SH-SY5Y (cell line): ENCODE measurements around the gene FAM229A.

ENCODE experiments used
- GATA2 ChIP-seq: IDR thresholded peaks from 2 replicates; pipeline ENCODE4 v1.6.1; 2011; ENCODE audit warnings: mild to moderate bottlenecking, low read depth, low read length
- GATA3 ChIP-seq: IDR thresholded peaks from 2 replicates; pipeline ENCODE4 v1.6.1; 2011; ENCODE audit warnings: low read depth, mild to moderate bottlenecking, low read length, moderate library complexity

The FAM229A gene

GRCh38 chr1:32362474-32363313 is at the start of gene FAM229A, which contains the start of gene TSSK3:
FAM229A (minus strand) TSS chr1:32362485; CDS start chr1:32362091, 394 bp downstream.
TSSK3 (plus strand) TSS chr1:32362539; CDS start chr1:32362702, 163 bp downstream.
- TF ChIP-seq GATA2 (no peak), GATA3 (no peak)

- TF ChIP-seq GATA3: no peak
- no peak for TF ChIP-seq GATA2
Observed at GRCh38 chr1:32411261-32411660, 49.0 kb upstream of the FAM229A start.

- TF ChIP-seq GATA2 (no peak), GATA3 (no peak)
Observed at GRCh38 chr1:32406629-32407111, 44.4 kb upstream of the FAM229A start.

GRCh38 chr1:32405672-32406467 is 43.6 kb upstream of the FAM229A start:
- TF ChIP-seq GATA2: no peak
- TF ChIP-seq GATA3: no peak

- TF ChIP-seq GATA3 (no peak), GATA2 (no peak)
Observed at GRCh38 chr1:32404946-32405345, 42.7 kb upstream of the FAM229A start.

- TF ChIP-seq GATA2 (peak; percentile 42; the same call in 1 of the 2 replicates), GATA3 (no peak)
Observed at GRCh38 chr1:32400876-32401631, 38.8 kb upstream of the FAM229A start.

- TF ChIP-seq GATA3 (no peak), GATA2 (no peak)
Observed at GRCh38 chr1:32399843-32400242, 37.6 kb upstream of the FAM229A start.

GRCh38 chr1:32398401-32398800 is 36.1 kb upstream of the FAM229A start:
- TF ChIP-seq GATA3 (no peak), GATA2 (no peak)

GRCh38 chr1:32394890-32395432 is 32.7 kb upstream of the FAM229A start:
- TF ChIP-seq GATA2 (no peak), GATA3 (no peak)

- TF ChIP-seq GATA2 (0 out of 2 replicates have a peak, but pooled peaks have one; percentile 21), GATA3 (no peak)
Observed at GRCh38 chr1:32394141-32394889, 32.0 kb upstream of the FAM229A start, which contains the start of gene BSDC1. BSDC1 (minus strand) TSS chr1:32394441; CDS start chr1:32394414, 27 bp downstream.

GRCh38 chr1:32393832-32394140 is 31.5 kb upstream of the FAM229A start:
- no peak for TF ChIP-seq GATA3
- TF ChIP-seq GATA2: no peak

GRCh38 chr1:32393136-32393535 is 30.9 kb upstream of the FAM229A start:
- no peak for TF ChIP-seq GATA3
- TF ChIP-seq GATA2: no peak

- TF ChIP-seq GATA2 (no peak), GATA3 (no peak)
Observed at GRCh38 chr1:32392325-32392724, 30.0 kb upstream of the FAM229A start.
